GM19351 (cell line): ENCODE data around the gene CROCC2.

Source experiments
- ATAC-seq: cut with Tn5 transposase; IDR thresholded peaks from one replicate; pipeline ENCODE4 v1.9.1; 2021; ENCODE audit warnings: mild to moderate bottlenecking, moderate library complexity; ENCODE audit not compliant: unreplicated experiment

The CROCC2 gene

GRCh38 chr2:241033336-241033987, 127.3 kb downstream of the CROCC2 start:
- no peak for ATAC-seq

GRCh38 chr2:241033994-241034393, 127.9 kb downstream of the CROCC2 start:
- no peak for ATAC-seq

- ATAC-seq = no peak
Observed at GRCh38 chr2:241034490-241035141, 128.5 kb downstream of the CROCC2 start.

- no peak for ATAC-seq
Observed at GRCh38 chr2:241035142-241035817, 129.1 kb downstream of the CROCC2 start.

GRCh38 chr2:241035818-241036396, 129.8 kb downstream of the CROCC2 start:
- peak; percentile 23 for ATAC-seq

- ATAC-seq = peak; percentile 75
Observed at GRCh38 chr2:241036397-241036963, 130.3 kb downstream of the CROCC2 start.

- peak; percentile 37 for ATAC-seq
Observed at GRCh38 chr2:241036964-241037421, 130.9 kb downstream of the CROCC2 start.

GRCh38 chr2:241037498-241037897, 131.4 kb downstream of the CROCC2 start:
- no peak for ATAC-seq

GRCh38 chr2:241038374-241039180, 132.4 kb downstream of the CROCC2 start:
- no peak for ATAC-seq

GRCh38 chr2:241039416-241039815, 133.3 kb downstream of the CROCC2 start:
- ATAC-seq = no peak

- no peak for ATAC-seq
Observed at GRCh38 chr2:241040081-241040803, 134.1 kb downstream of the CROCC2 start.

GRCh38 chr2:241041589-241042158, 135.5 kb downstream of the CROCC2 start:
- peak; percentile 63 for ATAC-seq
